Calu3 (cell line): ENCODE measurements around the gene TRABD2B. TPM values are rescaled to one million over a fixed set of nuclear protein-coding genes. Genes with fewer than 3 reads are reported as not detected.

Source experiments
- BruUV-seq: library from RNA; stranded (reverse); fragments of 400-500 nt; replicated peaks from 2 replicates; lab custom pipeline; 2021; lab: Mats Ljungman, UMichigan
- CTCF ChIA-PET: fragments of 300-600 bp; sonication (Branson Sonifier 250); formaldehyde crosslinking; loops from one replicate; lab custom pipeline; 2022; ENCODE audit warnings: antibody characterized with exemption; lab: Charles Lee
- DNase-seq: peaks from one replicate; pipeline ENCODE4 v3.0.0; 2022
- H3K27ac Mint-ChIP-seq: one replicate; pipeline ENCODE4 v1.8.0; 2022; ENCODE audit warnings: mixed read lengths; ENCODE audit not compliant: unreplicated experiment
- H3K27me3 Mint-ChIP-seq: one replicate; pipeline ENCODE4 v1.8.0; 2022; ENCODE audit warnings: mixed read lengths; ENCODE audit not compliant: unreplicated experiment
- H3K36me3 Mint-ChIP-seq: one replicate; pipeline ENCODE4 v1.8.0; 2022; ENCODE audit warnings: mild to moderate bottlenecking, moderate library complexity, mixed read lengths; ENCODE audit not compliant: insufficient read depth, unreplicated experiment
- H3K4me1 Mint-ChIP-seq: one replicate; pipeline ENCODE4 v1.8.0; 2022; ENCODE audit warnings: mild to moderate bottlenecking, low read depth, mixed read lengths; ENCODE audit not compliant: unreplicated experiment
- H3K4me3 Mint-ChIP-seq: one replicate; pipeline ENCODE4 v1.8.0; 2022; ENCODE audit warnings: mild to moderate bottlenecking, low read depth, moderate library complexity, mixed read lengths; ENCODE audit not compliant: unreplicated experiment
- H3K9me3 Mint-ChIP-seq: one replicate; pipeline ENCODE4 v1.8.0; 2022; ENCODE audit warnings: low read depth, mixed read lengths; ENCODE audit not compliant: unreplicated experiment
- intact Hi-C: fragments of 100-400 bp; cut with micrococcal nuclease; formaldehyde crosslinking; loops from one replicate; pipeline ENCODE4 v1.10.0; 2022; ENCODE audit not compliant: unreplicated experiment
- total RNA-seq: library from RNA; stranded (reverse); gene quantifications from 2 replicates; pipeline ENCODE4 v1.2.3, GENCODE V29; 2022
- TF ChIP-seq, protein P1 (sequence below): fragments of 200-600 bp; IDR thresholded peaks from one replicate; pipeline ENCODE4 v1.8.0; 2022; ENCODE audit warnings: antibody characterized with exemption; ENCODE audit not compliant: unreplicated experiment

The TRABD2B gene
- total RNA-seq, 1 experiment from 2014 or later = 0.42 TPM

DNA sequence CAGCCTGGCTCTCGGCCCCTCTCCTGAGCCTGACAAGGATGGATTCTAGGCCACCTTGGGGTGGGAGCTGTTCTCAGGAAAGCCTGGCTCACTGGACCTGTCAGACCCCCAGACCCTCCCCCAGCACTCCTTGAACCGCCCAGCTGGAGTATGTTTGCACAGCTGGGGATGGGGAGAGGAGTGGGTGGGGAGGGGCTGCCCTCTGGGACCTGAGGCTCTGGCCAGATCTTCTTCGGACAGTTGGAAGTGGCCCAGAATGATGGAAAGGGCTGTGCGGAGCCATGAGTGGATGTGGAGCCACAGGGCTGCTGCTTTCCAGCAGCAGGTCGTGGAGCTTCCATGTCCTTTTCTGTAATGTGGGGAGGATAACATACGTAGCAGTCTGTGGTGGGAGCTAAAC, 43.0 kb upstream of the TRABD2B start:
- H3K27ac Mint-ChIP-seq = no peak overlapping the region
- H3K4me3 Mint-ChIP-seq = no peak overlapping the region
- intact Hi-C loops = no loop called here
- peaks cover 60% of the 10 kb centered on the region for H3K27me3 Mint-ChIP-seq
- no TSS peak for BruUV-seq
- CTCF ChIA-PET = interaction anchor here (1.1 kb wide), 1 partner anchor 22 kb away, joined by 3 read pairs; no protein-coding TSS in a partner anchor
- H3K9me3 Mint-ChIP-seq = no peaks in the 10 kb centered on the region
- TF ChIP-seq, protein P1, sequence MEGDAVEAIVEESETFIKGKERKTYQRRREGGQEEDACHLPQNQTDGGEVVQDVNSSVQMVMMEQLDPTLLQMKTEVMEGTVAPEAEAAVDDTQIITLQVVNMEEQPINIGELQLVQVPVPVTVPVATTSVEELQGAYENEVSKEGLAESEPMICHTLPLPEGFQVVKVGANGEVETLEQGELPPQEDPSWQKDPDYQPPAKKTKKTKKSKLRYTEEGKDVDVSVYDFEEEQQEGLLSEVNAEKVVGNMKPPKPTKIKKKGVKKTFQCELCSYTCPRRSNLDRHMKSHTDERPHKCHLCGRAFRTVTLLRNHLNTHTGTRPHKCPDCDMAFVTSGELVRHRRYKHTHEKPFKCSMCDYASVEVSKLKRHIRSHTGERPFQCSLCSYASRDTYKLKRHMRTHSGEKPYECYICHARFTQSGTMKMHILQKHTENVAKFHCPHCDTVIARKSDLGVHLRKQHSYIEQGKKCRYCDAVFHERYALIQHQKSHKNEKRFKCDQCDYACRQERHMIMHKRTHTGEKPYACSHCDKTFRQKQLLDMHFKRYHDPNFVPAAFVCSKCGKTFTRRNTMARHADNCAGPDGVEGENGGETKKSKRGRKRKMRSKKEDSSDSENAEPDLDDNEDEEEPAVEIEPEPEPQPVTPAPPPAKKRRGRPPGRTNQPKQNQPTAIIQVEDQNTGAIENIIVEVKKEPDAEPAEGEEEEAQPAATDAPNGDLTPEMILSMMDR = no peak
- no peaks in the 10 kb centered on the region for H3K36me3 Mint-ChIP-seq
- no peaks in the 10 kb centered on the region for H3K4me1 Mint-ChIP-seq
- no peak for DNase-seq

DNA sequence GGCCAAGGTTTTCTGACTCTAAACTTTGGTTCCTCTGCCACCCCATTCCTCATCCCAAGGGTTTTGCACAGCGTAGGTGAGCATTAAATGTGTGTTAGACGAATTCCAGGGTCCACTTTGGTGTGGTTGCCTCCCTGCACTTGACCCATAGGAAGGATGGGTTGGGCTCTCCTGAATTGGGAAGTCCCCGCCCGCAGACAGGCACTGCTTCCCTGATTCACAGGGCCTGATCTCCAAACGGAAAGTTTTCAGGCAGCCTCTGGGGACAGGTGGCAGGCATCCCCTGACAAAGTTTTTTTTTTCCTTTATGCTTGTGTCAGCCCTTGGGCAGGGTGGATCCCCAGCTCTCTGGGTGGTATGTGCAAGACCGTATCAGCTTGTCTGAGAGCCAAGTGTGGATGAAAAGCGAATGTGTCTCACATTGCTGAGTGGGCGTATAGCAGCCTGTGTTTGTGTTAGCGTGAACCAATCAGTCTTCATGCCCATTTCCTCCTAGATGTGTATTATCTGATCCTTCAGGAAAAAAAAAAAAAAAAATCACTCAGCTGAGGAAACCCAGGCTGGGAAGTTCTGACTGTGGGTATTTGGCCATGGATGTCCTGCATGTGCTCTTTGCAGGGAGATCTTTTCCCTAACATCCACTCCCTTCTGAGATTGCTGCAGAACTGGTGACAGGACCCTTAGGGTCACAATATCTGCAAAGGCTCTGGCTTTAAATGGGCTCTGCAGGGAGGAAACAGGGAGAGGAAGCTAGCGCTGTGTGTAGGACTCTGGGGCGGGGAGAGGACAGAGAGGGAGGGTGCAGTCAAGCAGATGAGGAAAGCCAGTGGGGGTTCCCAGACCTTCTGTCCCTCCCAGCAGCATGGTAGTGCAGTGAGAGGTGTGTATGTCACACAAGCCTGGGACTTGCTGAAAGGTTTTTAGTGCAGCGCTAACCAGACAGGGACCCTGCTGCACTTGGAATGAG, 42.2 kb upstream of the TRABD2B start:
- H3K27ac Mint-ChIP-seq = no peak overlapping the region
- H3K27me3 Mint-ChIP-seq = peaks cover 68% of the 10 kb centered on the region
- TF ChIP-seq, protein P1 = no peak
- no peaks in the 10 kb centered on the region for H3K4me1 Mint-ChIP-seq
- DNase-seq = no peak
- H3K9me3 Mint-ChIP-seq = no peaks in the 10 kb centered on the region
- no peaks in the 10 kb centered on the region for H3K36me3 Mint-ChIP-seq
- no TSS peak for BruUV-seq
- intact Hi-C loops = no loop called here
- CTCF ChIA-PET = interaction anchor here (0.6 to 0.7 kb wide), 2 partner anchors 347 to 432 kb away, joined by 5 to 9 read pairs; no protein-coding TSS in a partner anchor
- no peak overlapping the region for H3K4me3 Mint-ChIP-seq

DNA sequence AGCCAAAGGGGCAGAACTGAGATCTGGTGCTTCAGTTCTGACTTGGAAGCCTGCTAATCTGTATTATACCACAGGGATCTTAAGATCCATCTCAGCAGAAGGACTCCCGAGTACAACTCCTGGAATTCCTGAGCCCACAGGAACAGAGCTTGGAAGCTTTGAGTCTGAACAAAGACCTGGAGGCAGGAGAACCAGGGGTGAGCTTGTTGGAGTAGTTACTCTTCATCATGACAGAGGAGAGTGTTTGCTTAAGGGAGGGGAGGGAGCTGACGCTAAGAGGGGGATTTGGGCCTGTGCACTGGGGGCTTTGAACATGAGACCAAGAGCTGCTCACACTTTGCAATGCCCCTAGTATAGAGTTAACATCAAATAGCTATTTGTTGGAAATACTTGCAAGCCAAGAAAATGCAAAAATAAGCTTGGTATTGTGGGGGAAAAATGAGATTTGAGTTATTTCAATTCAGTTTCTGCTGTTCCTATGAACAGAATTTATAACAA, 41.1 kb upstream of the TRABD2B start:
- CTCF ChIA-PET = no interaction called here
- no peak overlapping the region for H3K4me3 Mint-ChIP-seq
- BruUV-seq = no TSS peak
- no peaks in the 10 kb centered on the region for H3K9me3 Mint-ChIP-seq
- DNase-seq = no peak
- intact Hi-C loops = no loop called here
- H3K27ac Mint-ChIP-seq = no peak overlapping the region
- TF ChIP-seq, protein P1 = no peak
- peaks cover 70% of the 10 kb centered on the region for H3K27me3 Mint-ChIP-seq
- no peaks in the 10 kb centered on the region for H3K4me1 Mint-ChIP-seq
- H3K36me3 Mint-ChIP-seq = no peaks in the 10 kb centered on the region

DNA sequence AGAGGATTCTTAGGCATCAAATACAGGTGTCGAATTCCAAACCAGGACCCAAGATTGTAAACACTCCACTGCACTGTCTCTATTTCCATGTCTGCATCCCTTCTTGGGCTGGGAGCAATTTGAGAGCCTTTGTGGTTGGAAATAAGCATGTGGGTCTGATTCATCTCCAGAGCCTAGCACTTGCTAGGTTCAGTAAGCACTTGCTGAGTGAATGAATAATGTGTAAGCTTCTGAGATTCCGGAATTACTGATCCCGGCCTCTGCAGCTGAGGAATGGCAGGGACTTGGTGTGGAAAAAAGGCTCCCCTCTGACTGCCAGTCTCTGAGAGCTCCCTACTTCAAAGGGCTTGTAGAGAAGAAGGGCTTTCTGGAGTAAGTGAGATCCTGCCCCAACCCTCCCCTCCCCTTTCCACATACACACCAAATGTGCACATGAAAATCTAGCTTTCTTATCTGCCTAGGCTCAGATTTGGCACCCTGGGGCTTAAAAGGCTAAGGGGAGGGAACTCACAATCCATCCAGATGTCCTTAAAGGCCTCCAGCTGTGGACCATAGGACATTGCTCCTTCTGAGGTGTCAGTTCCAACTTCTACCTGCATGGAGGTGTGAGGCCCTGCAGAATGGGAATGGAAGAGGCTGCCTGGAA, 39.6 kb upstream of the TRABD2B start:
- Mint-ChIP-seq H3K27ac (no peak overlapping the region), H3K27me3 (peaks cover 65% of the 10 kb centered on the region), H3K4me1 (no peaks in the 10 kb centered on the region), H3K36me3 (no peaks in the 10 kb centered on the region), H3K9me3 (no peaks in the 10 kb centered on the region), H3K4me3 (no peak overlapping the region)
- BruUV-seq = no TSS peak
- intact Hi-C loops = no loop called here
- CTCF ChIA-PET = no interaction called here
- TF ChIP-seq, protein P1 = no peak
- DNase-seq = no peak
